Breast epithelium (tissue), 3 donors: ENCODE data around the gene BCAN.

ENCODE experiments used
- CTCF ChIP-seq, 3 donors: fragments of 450-650 bp; IDR thresholded peaks; one replicate each; pipeline ENCODE4 v1.5.1; 2016 to 2017; ENCODE audit warnings: antibody characterized with exemption in 3 of 3, mild to moderate bottlenecking in 3 of 3, moderate library complexity in 3 of 3
- POLR2A ChIP-seq: fragments of 450-650 bp; IDR thresholded peaks from one replicate; pipeline ENCODE4 v1.6.1; 2016; ENCODE audit warnings: antibody characterized with exemption, mild to moderate bottlenecking, moderate library complexity

GRCh38 chr1:156697481-156697880, 55.6 kb downstream of the BCAN start:
- TF ChIP-seq CTCF (IDR thresholded peaks at IDR 0.05) (no peak), POLR2A (no peak)
